C4-2B (cell line): ENCODE data around the gene MYO1C.

ENCODE experiments used
- H3K27ac ChIP-seq: fragments of 450-650 bp; 2 replicates; pipeline ENCODE4 v1.5.1; 2017
- CTCF ChIP-seq: fragments of 450-650 bp; conservative IDR thresholded peaks from 2 replicates; pipeline ENCODE4 v1.5.1; 2017; ENCODE audit warnings: mild to moderate bottlenecking
- ZFX ChIP-seq: fragments of 450-650 bp; IDR thresholded peaks from 2 replicates; pipeline ENCODE4 v1.6.1; 2017

The MYO1C gene

GRCh38 chr17:1467898-1468492, 24.5 kb downstream of the MYO1C start:
- no peak for TF ChIP-seq ZFX
- no peak for TF ChIP-seq CTCF
- H3K27ac ChIP-seq: no peak overlapping the region

GRCh38 chr17:1467258-1467657, 25.2 kb downstream of the MYO1C start:
- TF ChIP-seq CTCF: no peak
- TF ChIP-seq ZFX: no peak

GRCh38 chr17:1464186-1464585, 28.3 kb downstream of the MYO1C start:
- no peak overlapping the region for H3K27ac ChIP-seq
- TF ChIP-seq CTCF: no peak
- TF ChIP-seq ZFX: no peak

More at GRCh38 chr17:1467258-1467657, 25.2 kb downstream of the MYO1C start:
- no peak overlapping the region for H3K27ac ChIP-seq

GRCh38 chr17:1462164-1463112, 30.0 kb downstream of the MYO1C start:
- TF ChIP-seq ZFX: no peak
- TF ChIP-seq CTCF: no peak

GRCh38 chr17:1461198-1461944, 31.1 kb downstream of the MYO1C start:
- TF ChIP-seq CTCF: no peak
- TF ChIP-seq ZFX: no peak
- peak overlapping the region; percentile 57 for H3K27ac ChIP-seq

More at GRCh38 chr17:1462164-1463112, 30.0 kb downstream of the MYO1C start:
- no peak overlapping the region for H3K27ac ChIP-seq

- peak overlapping the region; percentile 57 for H3K27ac ChIP-seq
- TF ChIP-seq CTCF: no peak
- TF ChIP-seq ZFX: no peak
Observed at GRCh38 chr17:1460233-1460632, 32.3 kb downstream of the MYO1C start.
